ENCODE measurements around the gene PCDHGA1.

Gene PCDHGA1

GRCh38 chr5:141476132-141476911, 146.0 kb downstream of the PCDHGA1 start:
- H3K9me3 Mint-ChIP-seq = no peaks in the 10 kb centered on the region
- H3K4me1 Mint-ChIP-seq (ENCODE audit: low read depth) = peaks cover 14% of the 10 kb centered on the region
- no peaks in the 10 kb centered on the region for H3K36me3 Mint-ChIP-seq (ENCODE audit: low read depth)
- H3K27ac Mint-ChIP-seq = no peak overlapping the region
- peak overlapping the region; percentile 86 for H3K4me3 Mint-ChIP-seq
- H3K27me3 Mint-ChIP-seq (ENCODE audit: low read depth) = peaks cover 75% of the 10 kb centered on the region

GRCh38 chr5:141477044-141477575, 146.8 kb downstream of the PCDHGA1 start:
- Mint-ChIP-seq H3K4me1 (ENCODE audit: low read depth) (peaks cover 14% of the 10 kb centered on the region), H3K9me3 (no peaks in the 10 kb centered on the region), H3K27ac (no peak overlapping the region), H3K27me3 (ENCODE audit: low read depth) (peaks cover 76% of the 10 kb centered on the region), H3K36me3 (ENCODE audit: low read depth) (no peaks in the 10 kb centered on the region), H3K4me3 (peak overlapping the region; percentile 86)

DNA sequence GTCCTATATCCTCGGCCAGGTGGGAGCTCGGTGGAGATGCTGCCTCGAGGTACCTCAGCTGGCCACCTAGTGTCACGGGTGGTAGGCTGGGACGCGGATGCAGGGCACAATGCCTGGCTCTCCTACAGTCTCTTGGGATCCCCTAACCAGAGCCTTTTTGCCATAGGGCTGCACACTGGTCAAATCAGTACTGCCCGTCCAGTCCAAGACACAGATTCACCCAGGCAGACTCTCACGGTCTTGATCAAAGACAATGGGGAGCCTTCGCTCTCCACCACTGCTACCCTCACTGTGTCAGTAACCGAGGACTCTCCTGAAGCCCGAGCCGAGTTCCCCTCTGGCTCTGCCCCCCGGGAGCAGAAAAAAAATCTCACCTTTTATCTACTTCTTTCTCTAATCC, 147.5 kb downstream of the PCDHGA1 start:
- Mint-ChIP-seq H3K9me3 (no peaks in the 10 kb centered on the region), H3K27me3 (ENCODE audit: low read depth) (peaks cover 79% of the 10 kb centered on the region), H3K4me1 (ENCODE audit: low read depth) (peaks cover 14% of the 10 kb centered on the region), H3K36me3 (ENCODE audit: low read depth) (no peaks in the 10 kb centered on the region), H3K27ac (no peak overlapping the region), H3K4me3 (no peak overlapping the region)

DNA sequence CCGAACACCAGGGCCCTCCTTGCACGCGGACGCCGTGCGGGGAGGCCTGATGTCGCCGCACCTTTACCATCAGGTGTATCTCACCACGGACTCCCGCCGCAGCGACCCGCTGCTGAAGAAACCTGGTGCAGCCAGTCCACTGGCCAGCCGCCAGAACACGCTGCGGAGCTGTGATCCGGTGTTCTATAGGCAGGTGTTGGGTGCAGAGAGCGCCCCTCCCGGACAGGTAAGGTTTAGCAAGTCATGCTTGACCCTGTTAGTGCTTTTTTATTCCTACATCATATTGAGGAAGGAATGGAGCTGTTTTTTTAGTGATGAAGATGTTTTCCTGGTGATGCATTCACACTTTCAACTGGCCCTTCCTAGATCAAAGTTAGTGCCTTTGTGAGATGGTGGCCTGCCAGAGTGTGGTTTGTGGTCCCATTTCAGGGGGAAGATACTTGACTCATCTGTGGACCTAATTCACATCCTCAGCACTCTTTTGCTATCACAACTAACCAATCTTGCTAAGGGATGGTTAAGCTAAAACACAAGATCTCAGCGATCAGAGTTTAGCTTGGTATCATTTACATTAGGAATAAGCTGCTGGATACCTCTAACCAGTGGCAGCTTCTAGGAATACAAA, 148.1 kb downstream of the PCDHGA1 start:
- Mint-ChIP-seq H3K9me3 (no peaks in the 10 kb centered on the region), H3K27me3 (ENCODE audit: low read depth) (peaks cover 81% of the 10 kb centered on the region), H3K4me1 (ENCODE audit: low read depth) (peaks cover 14% of the 10 kb centered on the region), H3K27ac (no peak overlapping the region), H3K36me3 (ENCODE audit: low read depth) (no peaks in the 10 kb centered on the region), H3K4me3 (no peak overlapping the region)

GRCh38 chr5:141479776-141480175, 149.5 kb downstream of the PCDHGA1 start:
- H3K36me3 Mint-ChIP-seq (ENCODE audit: low read depth) = no peaks in the 10 kb centered on the region
- H3K27ac Mint-ChIP-seq = no peak overlapping the region
- H3K4me3 Mint-ChIP-seq = no peak overlapping the region
- H3K4me1 Mint-ChIP-seq (ENCODE audit: low read depth) = peaks cover 16% of the 10 kb centered on the region
- peaks cover 83% of the 10 kb centered on the region for H3K27me3 Mint-ChIP-seq (ENCODE audit: low read depth)
- H3K9me3 Mint-ChIP-seq = no peaks in the 10 kb centered on the region

GRCh38 chr5:141483902-141484301, 153.6 kb downstream of the PCDHGA1 start:
- H3K4me3 Mint-ChIP-seq = no peak overlapping the region
- no peaks in the 10 kb centered on the region for H3K9me3 Mint-ChIP-seq
- H3K4me1 Mint-ChIP-seq (ENCODE audit: low read depth) = peaks cover 2% of the 10 kb centered on the region
- no peaks in the 10 kb centered on the region for H3K36me3 Mint-ChIP-seq (ENCODE audit: low read depth)
- no peak overlapping the region for H3K27ac Mint-ChIP-seq
- peaks cover 76% of the 10 kb centered on the region for H3K27me3 Mint-ChIP-seq (ENCODE audit: low read depth)

GRCh38 chr5:141484310-141484640, 154.0 kb downstream of the PCDHGA1 start:
- H3K4me3 Mint-ChIP-seq = no peak overlapping the region
- H3K27me3 Mint-ChIP-seq (ENCODE audit: low read depth) = peaks cover 76% of the 10 kb centered on the region
- no peaks in the 10 kb centered on the region for H3K36me3 Mint-ChIP-seq (ENCODE audit: low read depth)

DNA sequence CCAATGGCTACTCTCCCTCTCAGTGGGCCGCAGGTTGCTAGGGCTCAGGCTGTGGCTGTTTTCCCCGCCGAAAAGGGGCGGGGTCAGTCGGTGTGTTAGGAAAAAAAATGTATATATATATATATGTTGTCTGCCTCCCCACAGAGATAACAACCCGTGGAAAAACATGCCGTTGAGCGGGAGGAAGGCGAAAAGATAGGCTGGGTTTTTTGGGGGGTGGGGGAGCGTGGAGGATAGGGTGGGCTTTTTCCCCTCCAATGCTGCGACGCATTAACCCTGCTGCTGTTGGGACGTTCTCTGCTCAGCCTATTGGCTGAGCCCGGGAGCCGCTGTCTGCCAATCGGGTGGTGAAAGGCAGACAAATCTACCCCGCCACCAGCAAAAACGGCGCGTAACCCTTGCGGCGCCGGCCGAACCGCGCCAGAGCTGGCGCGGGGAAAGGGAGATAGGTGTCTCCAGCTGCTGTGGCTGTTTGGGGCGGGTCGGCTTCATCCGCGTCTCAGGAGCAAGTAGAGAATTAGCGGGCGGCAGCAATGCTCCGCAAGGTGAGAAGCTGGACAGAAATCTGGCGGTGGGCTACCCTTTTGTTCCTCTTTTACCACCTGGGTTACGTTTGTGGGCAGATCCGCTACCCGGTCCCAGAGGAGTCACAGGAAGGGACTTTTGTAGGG, 154.5 kb downstream of the PCDHGA1 start, which contains the start of gene PCDHGC4:
Gene PCDHGC4, plus strand, starts transcription at position 390 of the 671 bp plus-strand sequence. Its CDS starts 144 bp downstream, at position 534.
- Mint-ChIP-seq H3K9me3 (no peaks in the 10 kb centered on the region), H3K36me3 (ENCODE audit: low read depth) (no peaks in the 10 kb centered on the region), H3K4me3 (no peak within 1 kb of the TSS), H3K27ac (no peak within 1 kb of the TSS), H3K27me3 (ENCODE audit: low read depth) (peaks cover 71% of the 10 kb centered on the region), H3K4me1 (ENCODE audit: low read depth) (peaks cover 2% of the 10 kb centered on the region)

More at GRCh38 chr5:141484310-141484640, 154.0 kb downstream of the PCDHGA1 start:
- Mint-ChIP-seq H3K9me3 (no peaks in the 10 kb centered on the region), H3K27ac (no peak overlapping the region), H3K4me1 (ENCODE audit: low read depth) (peaks cover 2% of the 10 kb centered on the region)

DNA sequence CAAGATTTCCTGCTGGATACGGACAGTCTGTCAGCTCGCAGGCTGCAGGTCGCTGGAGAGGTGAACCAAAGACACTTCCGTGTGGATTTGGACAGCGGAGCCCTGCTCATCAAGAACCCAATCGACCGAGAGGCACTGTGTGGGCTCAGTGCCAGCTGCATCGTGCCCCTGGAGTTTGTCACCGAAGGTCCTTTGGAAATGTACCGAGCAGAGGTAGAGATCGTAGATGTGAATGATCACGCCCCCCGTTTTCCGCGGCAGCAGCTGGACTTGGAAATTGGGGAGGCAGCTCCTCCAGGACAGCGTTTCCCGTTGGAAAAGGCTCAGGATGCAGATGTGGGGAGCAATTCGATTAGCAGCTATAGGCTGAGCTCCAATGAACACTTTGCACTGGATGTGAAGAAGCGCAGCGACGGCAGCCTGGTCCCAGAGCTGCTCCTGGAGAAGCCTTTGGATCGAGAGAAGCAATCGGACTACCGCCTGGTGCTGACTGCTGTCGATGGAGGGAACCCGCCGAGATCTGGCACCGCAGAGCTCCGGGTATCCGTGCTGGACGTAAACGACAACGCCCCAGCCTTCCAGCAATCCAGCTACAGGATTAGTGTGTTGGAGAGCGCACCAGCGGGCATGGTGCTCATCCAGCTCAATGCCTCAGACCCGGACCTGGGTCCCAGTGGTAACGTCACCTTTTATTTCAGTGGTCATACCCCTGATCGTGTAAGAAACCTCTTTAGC, 155.2 kb downstream of the PCDHGA1 start:
- H3K27me3 Mint-ChIP-seq (ENCODE audit: low read depth) = peaks cover 72% of the 10 kb centered on the region
- no peaks in the 10 kb centered on the region for H3K9me3 Mint-ChIP-seq

GRCh38 chr5:141486091-141486490, 155.8 kb downstream of the PCDHGA1 start:
- H3K36me3 Mint-ChIP-seq (ENCODE audit: low read depth) = no peaks in the 10 kb centered on the region
- H3K9me3 Mint-ChIP-seq = no peaks in the 10 kb centered on the region
- H3K27ac Mint-ChIP-seq = no peak overlapping the region
- peaks cover 73% of the 10 kb centered on the region for H3K27me3 Mint-ChIP-seq (ENCODE audit: low read depth)
- H3K4me3 Mint-ChIP-seq = no peak overlapping the region
- peaks cover 2% of the 10 kb centered on the region for H3K4me1 Mint-ChIP-seq (ENCODE audit: low read depth)

More for the DNA sequence above, 155.2 kb downstream of the PCDHGA1 start:
- Mint-ChIP-seq H3K4me1 (ENCODE audit: low read depth) (peaks cover 2% of the 10 kb centered on the region), H3K27ac (no peak overlapping the region), H3K4me3 (no peak overlapping the region), H3K36me3 (ENCODE audit: low read depth) (no peaks in the 10 kb centered on the region)

- Mint-ChIP-seq H3K27me3 (ENCODE audit: low read depth) (peaks cover 76% of the 10 kb centered on the region), H3K36me3 (ENCODE audit: low read depth) (no peaks in the 10 kb centered on the region), H3K9me3 (no peaks in the 10 kb centered on the region), H3K27ac (no peak overlapping the region), H3K4me3 (no peak overlapping the region), H3K4me1 (ENCODE audit: low read depth) (peaks cover 4% of the 10 kb centered on the region)
Measured at GRCh38 chr5:141487131-141487530, 156.8 kb downstream of the PCDHGA1 start.

- no peak within 1 kb of the TSS for H3K27ac Mint-ChIP-seq
- H3K9me3 Mint-ChIP-seq = no peaks in the 10 kb centered on the region
- no peaks in the 10 kb centered on the region for H3K36me3 Mint-ChIP-seq (ENCODE audit: low read depth)
- no peak within 1 kb of the TSS for H3K4me3 Mint-ChIP-seq
- peaks cover 6% of the 10 kb centered on the region for H3K4me1 Mint-ChIP-seq (ENCODE audit: low read depth)
- H3K27me3 Mint-ChIP-seq (ENCODE audit: low read depth) = peaks cover 73% of the 10 kb centered on the region
Measured at GRCh38 chr5:141488591-141489561, 158.6 kb downstream of the PCDHGA1 start, which contains the start of gene PCDHGC5. TSS of gene PCDHGC5 (plus strand) at chr5:141489081. CDS start at chr5:141489241, 160 bp downstream.

DNA sequence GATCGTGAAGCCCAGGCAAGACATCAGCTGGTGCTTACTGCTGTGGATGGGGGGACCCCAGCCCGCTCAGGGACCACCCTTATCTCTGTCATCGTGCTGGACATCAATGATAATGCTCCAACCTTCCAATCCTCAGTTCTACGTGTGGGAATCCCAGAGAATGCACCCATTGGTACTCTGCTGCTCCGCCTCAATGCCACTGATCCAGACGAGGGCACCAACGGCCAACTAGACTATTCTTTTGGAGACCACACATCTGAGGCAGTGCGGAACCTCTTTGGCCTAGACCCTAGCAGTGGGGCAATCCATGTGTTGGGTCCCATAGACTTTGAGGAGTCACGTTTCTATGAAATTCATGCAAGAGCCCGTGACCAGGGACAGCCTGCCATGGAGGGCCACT, 159.5 kb downstream of the PCDHGA1 start:
- Mint-ChIP-seq H3K4me1 (ENCODE audit: low read depth) (peaks cover 4% of the 10 kb centered on the region), H3K27ac (no peak overlapping the region), H3K4me3 (no peak overlapping the region), H3K27me3 (ENCODE audit: low read depth) (peaks cover 73% of the 10 kb centered on the region), H3K36me3 (ENCODE audit: low read depth) (no peaks in the 10 kb centered on the region), H3K9me3 (no peaks in the 10 kb centered on the region)
